Stimulated activated naive CD8-positive, alpha-beta T cell treated with anti-CD3 and anti-CD28 coated beads, Interleukin-15, amount 100 ng/mL, for 72 hours (primary cell): ENCODE results near the gene SMG6.
A peak's percentile ranks its signal among the peaks of the same experiment; 100 is the strongest.
"Not testable (repeated sequence)": the region's sequence is repeated elsewhere in the genome, so short reads cannot be mapped to it uniquely, and the experiment has no call there.

ENCODE experiments used
- ATAC-seq: fragments of 150-1000 bp; cut with Tn5 transposase; 2 replicates; pipeline ENCODE4 v1.10.0; 2021; ENCODE audit warnings: mild to moderate bottlenecking, moderate library complexity
- DNase-seq, 2 donors: peaks; one replicate each; pipeline ENCODE4 v3.0.0; 2021 to 2022
- H3K27ac Mint-ChIP-seq, 2 donors: one replicate each; pipeline ENCODE4 v1.8.0; 2022; ENCODE audit warnings: mild to moderate bottlenecking in 2 of 2, mixed read lengths in 2 of 2, moderate library complexity in 2 of 2
- H3K27me3 Mint-ChIP-seq: one replicate; pipeline ENCODE4 v1.8.0; 2022; ENCODE audit warnings: mixed read lengths
- H3K4me1 Mint-ChIP-seq: one replicate; pipeline ENCODE4 v1.8.0; 2022; ENCODE audit warnings: mild to moderate bottlenecking, mixed read lengths
- H3K4me3 Mint-ChIP-seq, 2 donors: one replicate each; pipeline ENCODE4 v1.8.0; 2022; ENCODE audit warnings: mild to moderate bottlenecking in 2 of 2, mixed read lengths in 2 of 2, moderate library complexity in 1 of 2
- H3K9me3 Mint-ChIP-seq, 2 donors: one replicate each; pipeline ENCODE4 v1.8.0; 2022; ENCODE audit warnings: mixed read lengths in 2 of 2

Gene SMG6

GRCh38 chr17:2151358-2152033 is 152.1 kb downstream of the SMG6 start:
- H3K27ac Mint-ChIP-seq = no peak overlapping the region
- ATAC-seq (no peak), DNase-seq (no peak)
- H3K4me1 Mint-ChIP-seq = peaks cover 16% of the 10 kb centered on the region
- no peaks in the 10 kb centered on the region for H3K9me3 Mint-ChIP-seq
- H3K27me3 Mint-ChIP-seq = no peaks in the 10 kb centered on the region
- H3K4me3 Mint-ChIP-seq = no peak overlapping the region

- H3K9me3 Mint-ChIP-seq = no peaks in the 10 kb centered on the region
- H3K4me1 Mint-ChIP-seq = peaks cover 16% of the 10 kb centered on the region
- H3K4me3 Mint-ChIP-seq = no peak overlapping the region
- no peak for ATAC-seq
- DNase-seq = no peak
- H3K27ac Mint-ChIP-seq = no peak overlapping the region
- H3K27me3 Mint-ChIP-seq = no peaks in the 10 kb centered on the region
These were observed 152.8 kb downstream of the SMG6 start for GRCh38 chr17:2150806-2151205.

GRCh38 chr17:2149934-2150333 is 153.7 kb downstream of the SMG6 start:
- no peaks in the 10 kb centered on the region for H3K27me3 Mint-ChIP-seq
- H3K4me1 Mint-ChIP-seq = peaks cover 11% of the 10 kb centered on the region
- ATAC-seq (no peak), DNase-seq (no peak)
- no peak overlapping the region for H3K4me3 Mint-ChIP-seq
- no peaks in the 10 kb centered on the region for H3K9me3 Mint-ChIP-seq
- no peak overlapping the region for H3K27ac Mint-ChIP-seq

- no peak overlapping the region for H3K4me3 Mint-ChIP-seq
- peaks cover 16% of the 10 kb centered on the region for H3K4me1 Mint-ChIP-seq
- ATAC-seq (no peak), DNase-seq (no peak)
- H3K27ac Mint-ChIP-seq = peak overlapping the region in 1 of 2 donors; percentile 63
- no peaks in the 10 kb centered on the region for H3K27me3 Mint-ChIP-seq
- H3K9me3 Mint-ChIP-seq = no peaks in the 10 kb centered on the region
These were observed 157.3 kb downstream of the SMG6 start for GRCh38 chr17:2146132-2146871.

GRCh38 chr17:2144701-2145100 is 158.9 kb downstream of the SMG6 start:
- DNase-seq (no peak), ATAC-seq (no peak)
- H3K4me3 Mint-ChIP-seq = no peak overlapping the region
- H3K27ac Mint-ChIP-seq = no peak overlapping the region
- H3K27me3 Mint-ChIP-seq = no peaks in the 10 kb centered on the region
- no peaks in the 10 kb centered on the region for H3K9me3 Mint-ChIP-seq
- peaks cover 6% of the 10 kb centered on the region for H3K4me1 Mint-ChIP-seq

- ATAC-seq (no peak), DNase-seq (no peak)
- H3K9me3 Mint-ChIP-seq = no peaks in the 10 kb centered on the region
- no peaks in the 10 kb centered on the region for H3K27me3 Mint-ChIP-seq
- H3K4me3 Mint-ChIP-seq = no peak overlapping the region
- peaks cover 15% of the 10 kb centered on the region for H3K4me1 Mint-ChIP-seq
- H3K27ac Mint-ChIP-seq = no peak overlapping the region
These were observed 160.3 kb downstream of the SMG6 start for GRCh38 chr17:2143332-2143731.

- H3K27me3 Mint-ChIP-seq, ATAC-seq, H3K27ac Mint-ChIP-seq, H3K4me3 Mint-ChIP-seq, H3K9me3 Mint-ChIP-seq, DNase-seq: not testable (repeated sequence)
- H3K4me1 Mint-ChIP-seq = peaks cover 21% of the 10 kb centered on the region
These were observed 160.9 kb downstream of the SMG6 start for GRCh38 chr17:2142682-2143081.

GRCh38 chr17:2140683-2141082 is 162.9 kb downstream of the SMG6 start:
- DNase-seq (no peak), ATAC-seq (no peak)
- H3K4me1 Mint-ChIP-seq = peaks cover 35% of the 10 kb centered on the region
- H3K4me3 Mint-ChIP-seq = no peak overlapping the region
- no peak overlapping the region for H3K27ac Mint-ChIP-seq
- no peaks in the 10 kb centered on the region for H3K9me3 Mint-ChIP-seq
- no peaks in the 10 kb centered on the region for H3K27me3 Mint-ChIP-seq

- no peak for ATAC-seq
- Mint-ChIP-seq H3K4me3 (no peak overlapping the region), H3K27ac (peak overlapping the region in 1 of 2 donors; percentile 8), H3K4me1 (peaks cover 35% of the 10 kb centered on the region), H3K9me3 (no peaks in the 10 kb centered on the region), H3K27me3 (no peaks in the 10 kb centered on the region)
- no peak for DNase-seq
These were observed 164.8 kb downstream of the SMG6 start for GRCh38 chr17:2138761-2139160.

- no peaks in the 10 kb centered on the region for H3K9me3 Mint-ChIP-seq
- no peak overlapping the region for H3K4me3 Mint-ChIP-seq
- ATAC-seq (peak; percentile 91), DNase-seq (peak in 1 of 2 donors; percentile 27)
- H3K4me1 Mint-ChIP-seq = peaks cover 33% of the 10 kb centered on the region
- peak overlapping the region; percentile 41 to 92 for H3K27ac Mint-ChIP-seq
- H3K27me3 Mint-ChIP-seq = no peaks in the 10 kb centered on the region
These were observed 165.3 kb downstream of the SMG6 start for GRCh38 chr17:2138318-2138717.

GRCh38 chr17:2137342-2138098 is 166.1 kb downstream of the SMG6 start:
- H3K9me3 Mint-ChIP-seq = no peaks in the 10 kb centered on the region
- DNase-seq = no peak
- peak overlapping the region; percentile 41 to 81 for H3K27ac Mint-ChIP-seq
- H3K27me3 Mint-ChIP-seq = no peaks in the 10 kb centered on the region
- no peak for ATAC-seq
- peaks cover 30% of the 10 kb centered on the region for H3K4me1 Mint-ChIP-seq
- no peak overlapping the region for H3K4me3 Mint-ChIP-seq

GRCh38 chr17:2136241-2136640 is 167.3 kb downstream of the SMG6 start:
- Mint-ChIP-seq H3K4me3 (no peak overlapping the region), H3K27ac (no peak overlapping the region), H3K9me3 (no peaks in the 10 kb centered on the region), H3K4me1 (peaks cover 30% of the 10 kb centered on the region), H3K27me3 (no peaks in the 10 kb centered on the region)
- ATAC-seq (no peak), DNase-seq (no peak)

- DNase-seq = no peak
- Mint-ChIP-seq H3K4me1 (peaks cover 20% of the 10 kb centered on the region), H3K9me3 (no peaks in the 10 kb centered on the region), H3K27ac (no peak overlapping the region), H3K27me3 (no peaks in the 10 kb centered on the region), H3K4me3 (no peak overlapping the region)
- ATAC-seq = no peak
These were observed 175.6 kb downstream of the SMG6 start for GRCh38 chr17:2128011-2128410.

- Mint-ChIP-seq H3K27ac (peak overlapping the region in 1 of 2 donors; percentile 8), H3K4me1 (peaks cover 23% of the 10 kb centered on the region), H3K9me3 (no peaks in the 10 kb centered on the region), H3K4me3 (no peak overlapping the region), H3K27me3 (no peaks in the 10 kb centered on the region)
- DNase-seq (no peak), ATAC-seq (no peak)
These were observed 178.5 kb downstream of the SMG6 start for GRCh38 chr17:2125013-2125535.

- Mint-ChIP-seq H3K4me1 (peaks cover 23% of the 10 kb centered on the region), H3K9me3 (no peaks in the 10 kb centered on the region), H3K4me3 (no peak overlapping the region), H3K27me3 (no peaks in the 10 kb centered on the region), H3K27ac (peak overlapping the region; percentile 4 to 7)
- ATAC-seq (no peak), DNase-seq (no peak)
These were observed 179.2 kb downstream of the SMG6 start for GRCh38 chr17:2124391-2124790.
